22Rv1 (cell line): ENCODE data around the gene PTPRM.

Experiments
- CTCF ChIP-seq: fragments of 450-650 bp; IDR thresholded peaks from 2 replicates; pipeline ENCODE4 v1.5.1; 2017; ENCODE audit warnings: mild to moderate bottlenecking
- ZFX ChIP-seq: fragments of 450-650 bp; IDR thresholded peaks from 2 replicates; pipeline ENCODE4 v1.6.1; 2017; ENCODE audit warnings: antibody characterized with exemption, borderline replicate concordance

DNA sequence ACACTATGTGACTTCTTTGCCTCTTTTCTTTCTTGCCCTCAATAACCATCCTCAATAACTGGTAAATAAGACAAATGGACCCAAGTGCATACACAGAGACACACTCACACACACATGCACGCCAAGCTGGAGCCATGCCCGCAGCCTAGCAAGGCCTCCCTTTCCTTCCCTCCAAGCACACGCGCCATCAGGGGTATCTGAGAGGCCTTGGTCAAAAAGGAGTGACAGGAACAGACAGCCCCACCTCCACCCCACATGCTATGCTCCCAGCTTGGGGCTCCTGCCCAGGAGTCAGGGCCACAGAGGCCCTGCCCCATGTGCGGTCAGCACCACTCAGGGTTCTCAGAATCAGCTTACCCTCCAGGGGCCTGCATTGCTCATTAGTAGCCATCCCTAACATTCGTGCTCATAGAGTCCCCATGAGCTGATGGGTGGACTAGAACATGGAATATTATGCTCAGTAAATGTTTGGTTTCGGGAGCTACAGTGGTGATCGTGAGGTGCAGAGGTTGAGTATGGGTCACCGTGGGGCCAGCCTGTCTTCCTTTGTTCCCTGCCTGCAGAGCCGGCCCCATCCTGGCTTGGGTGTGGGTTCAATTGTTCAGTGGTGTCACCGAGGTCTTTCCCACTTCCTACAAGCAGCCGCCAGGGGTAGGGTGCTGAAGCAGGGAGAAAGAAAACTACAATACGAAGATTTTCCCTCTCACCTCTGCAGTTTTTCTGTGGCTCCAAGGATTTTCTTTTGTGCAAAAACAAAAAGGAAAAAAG lies 884.0 kb downstream of the PTPRM start:
- TF ChIP-seq CTCF (no peak), ZFX (no peak)
